ENCODE measurements around the gene INPP5A. TPM values are rescaled to one million over a fixed set of nuclear protein-coding genes. Genes with fewer than 3 reads are reported as not detected.

Gene INPP5A
- total RNA-seq, 4 donors from 2014 or later = 31.2 to 51.8 (median 41.5) TPM

- intact Hi-C loops (cut with DNase I; ENCODE audit: low total_unique reads) = no loop called here
- H3K4me3 ChIP-seq (ENCODE audit: low read depth, poor library complexity, severe bottlenecking) = no peak overlapping the region
- DNase-seq (ENCODE audit: low spot score in 2 of 2) = no peak
- TF ChIP-seq POLR2A (IDR thresholded peaks at IDR 0.05) (no peak), CTCF (IDR thresholded peaks at IDR 0.05) (no peak)
- 82 to 84% methylated on average over 14 to 15 of the region's 15 CpGs for whole genome bisulfite sequencing, 2 donors
Observed at GRCh38 chr10:132798876-132799275, 261.3 kb downstream of the INPP5A start.

GRCh38 chr10:132799865-132800264, 262.3 kb downstream of the INPP5A start:
- no peak for DNase-seq (ENCODE audit: low spot score in 2 of 2)
- no peak overlapping the region for H3K4me3 ChIP-seq (ENCODE audit: low read depth, poor library complexity, severe bottlenecking)
- 91 to 92% methylated on average over 11 of the region's 11 CpGs for WGBS, 2 donors
- intact Hi-C loops (cut with DNase I; ENCODE audit: low total_unique reads) = no loop called here
- no peak for TF ChIP-seq CTCF (IDR thresholded peaks at IDR 0.05)
- TF ChIP-seq POLR2A (IDR thresholded peaks at IDR 0.05) = no peak

GRCh38 chr10:132802048-132802447, 264.5 kb downstream of the INPP5A start:
- intact Hi-C loops (cut with DNase I; ENCODE audit: low total_unique reads) = no loop called here
- DNase-seq (ENCODE audit: low spot score in 2 of 2) = no peak
- no peak for TF ChIP-seq CTCF (IDR thresholded peaks at IDR 0.05)
- TF ChIP-seq POLR2A (IDR thresholded peaks at IDR 0.05) = no peak
- 83 to 85% methylated on average over 8 of the region's 8 CpGs for WGBS, 2 donors
- H3K4me3 ChIP-seq (ENCODE audit: low read depth, poor library complexity, severe bottlenecking) = no peak overlapping the region

- intact Hi-C loops (cut with DNase I; ENCODE audit: low total_unique reads) = no loop called here
- WGBS, 2 donors = 75 to 84% methylated on average over 12 to 16 of the region's 16 CpGs
- no peak overlapping the region for H3K4me3 ChIP-seq (ENCODE audit: low read depth, poor library complexity, severe bottlenecking)
- no peak for DNase-seq (ENCODE audit: low spot score in 2 of 2)
- no peak for TF ChIP-seq POLR2A (IDR thresholded peaks at IDR 0.05)
Observed at GRCh38 chr10:132802694-132803320, 265.2 kb downstream of the INPP5A start.

- H3K4me3 ChIP-seq (ENCODE audit: low read depth, poor library complexity, severe bottlenecking) = no peak overlapping the region
- 82 to 91% methylated on average over 25 to 34 of the region's 34 CpGs for WGBS, 2 donors
- no peak for DNase-seq (ENCODE audit: low spot score in 2 of 2)
- no peak for TF ChIP-seq POLR2A (IDR thresholded peaks at IDR 0.05)
- intact Hi-C loops (cut with DNase I; ENCODE audit: low total_unique reads) = no loop called here
Observed at GRCh38 chr10:132803416-132804210, 266.0 kb downstream of the INPP5A start.

- DNase-seq (ENCODE audit: low spot score in 2 of 2) = no peak
- no peak overlapping the region for H3K4me3 ChIP-seq (ENCODE audit: low read depth, poor library complexity, severe bottlenecking)
- TF ChIP-seq CTCF (IDR thresholded peaks at IDR 0.05) (no peak), POLR2A (IDR thresholded peaks at IDR 0.05) (no peak)
- whole genome bisulfite sequencing, 2 donors = 82 to 91% methylated on average over 11 of the region's 11 CpGs
- intact Hi-C loops (cut with DNase I; ENCODE audit: low total_unique reads) = no loop called here
Observed at GRCh38 chr10:132804287-132804686, 266.7 kb downstream of the INPP5A start.

All from lower leg skin (tissue), 4 donors.